Measurements from ENCODE around the gene SORBS2.

The SORBS2 gene

GRCh38 chr4:185797596-185798338 lies 14.2 kb downstream of the SORBS2 start:
- no peaks in the 10 kb centered on the region for H3K27me3 Mint-ChIP-seq
- H3K9me3 Mint-ChIP-seq: no peaks in the 10 kb centered on the region
- H3K4me3 Mint-ChIP-seq: no peak overlapping the region
- H3K36me3 Mint-ChIP-seq (ENCODE audit: low read depth): no peaks in the 10 kb centered on the region
- no peak overlapping the region for H3K27ac Mint-ChIP-seq
- H3K4me1 Mint-ChIP-seq (ENCODE audit: low read depth): no peaks in the 10 kb centered on the region

DNA sequence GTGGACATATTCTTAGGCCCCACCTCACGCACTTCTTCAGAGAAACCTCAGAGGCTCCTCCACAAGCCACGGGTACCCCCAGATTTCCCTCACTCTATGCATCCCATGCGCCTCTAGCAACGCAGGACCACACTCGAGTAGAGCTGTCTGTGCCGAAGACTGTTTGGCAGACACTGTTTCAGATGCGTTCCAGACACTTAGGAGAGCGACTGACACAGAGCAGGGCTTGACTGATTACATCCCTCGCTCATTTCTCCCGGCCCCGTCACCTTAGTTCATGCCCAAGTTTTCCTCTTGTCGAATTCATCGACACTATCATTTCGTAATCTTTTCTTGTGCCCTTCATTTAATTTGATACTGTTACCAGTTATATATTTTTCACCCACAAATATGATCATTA lies 15.0 kb downstream of the SORBS2 start:
- H3K27ac Mint-ChIP-seq: no peak overlapping the region
- no peaks in the 10 kb centered on the region for H3K27me3 Mint-ChIP-seq
- no peak overlapping the region for H3K4me3 Mint-ChIP-seq
- H3K9me3 Mint-ChIP-seq: no peaks in the 10 kb centered on the region
- no peaks in the 10 kb centered on the region for H3K36me3 Mint-ChIP-seq (ENCODE audit: low read depth)
- no peaks in the 10 kb centered on the region for H3K4me1 Mint-ChIP-seq (ENCODE audit: low read depth)

DNA sequence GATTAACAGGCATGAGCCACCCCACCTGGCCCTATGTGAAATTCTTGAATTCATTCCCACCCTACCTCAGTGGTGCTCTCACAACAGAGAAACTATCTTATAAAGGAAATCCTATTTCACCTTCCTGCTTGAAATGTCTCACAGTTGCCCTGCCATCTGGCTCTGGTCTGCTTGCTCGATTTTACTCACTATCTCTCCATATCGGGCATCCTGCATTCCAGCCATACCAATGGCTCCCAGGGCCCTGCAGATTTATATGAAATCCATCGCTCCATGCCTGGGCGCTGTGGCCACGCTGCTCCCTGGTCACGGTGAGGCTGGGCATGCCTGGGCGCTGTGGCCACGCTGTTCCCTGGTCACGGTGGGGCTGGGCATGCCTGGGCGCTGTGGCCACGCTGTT lies 15.8 kb downstream of the SORBS2 start:
- Mint-ChIP-seq H3K27me3 (no peaks in the 10 kb centered on the region), H3K4me3 (no peak overlapping the region), H3K36me3 (ENCODE audit: low read depth) (no peaks in the 10 kb centered on the region), H3K9me3 (no peaks in the 10 kb centered on the region), H3K27ac (no peak overlapping the region), H3K4me1 (ENCODE audit: low read depth) (no peaks in the 10 kb centered on the region)

DNA sequence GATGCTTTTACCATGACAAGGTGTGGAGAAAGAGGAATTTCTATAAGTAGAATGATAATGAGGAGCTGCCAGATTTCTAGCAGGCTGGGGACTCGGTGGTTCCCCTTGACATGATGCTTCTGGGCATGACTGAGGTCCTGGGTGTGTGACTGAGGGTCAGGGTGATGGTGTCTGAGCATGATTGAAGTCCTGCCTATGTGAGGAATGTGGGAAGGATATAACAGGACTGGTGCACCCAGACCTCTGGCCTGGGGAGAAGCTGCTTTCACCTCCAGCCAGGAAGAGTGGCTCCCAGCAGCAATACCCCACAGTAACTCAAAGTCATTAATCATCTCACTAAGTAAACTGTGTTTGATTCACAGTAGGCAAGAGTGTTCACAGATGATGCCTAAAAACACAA lies 17.4 kb downstream of the SORBS2 start:
- no peaks in the 10 kb centered on the region for H3K36me3 Mint-ChIP-seq (ENCODE audit: low read depth)
- no peak overlapping the region for H3K4me3 Mint-ChIP-seq
- H3K4me1 Mint-ChIP-seq (ENCODE audit: low read depth): no peaks in the 10 kb centered on the region
- H3K9me3 Mint-ChIP-seq: no peaks in the 10 kb centered on the region
- H3K27me3 Mint-ChIP-seq: peaks cover 2% of the 10 kb centered on the region
- no peak overlapping the region for H3K27ac Mint-ChIP-seq

- no peak overlapping the region for H3K4me3 Mint-ChIP-seq
- peaks cover 2% of the 10 kb centered on the region for H3K27me3 Mint-ChIP-seq
- H3K4me1 Mint-ChIP-seq (ENCODE audit: low read depth): no peaks in the 10 kb centered on the region
- H3K36me3 Mint-ChIP-seq (ENCODE audit: low read depth): no peaks in the 10 kb centered on the region
- H3K9me3 Mint-ChIP-seq: no peaks in the 10 kb centered on the region
- H3K27ac Mint-ChIP-seq: no peak overlapping the region
Observed at GRCh38 chr4:185793716-185794115, 18.3 kb downstream of the SORBS2 start.

DNA sequence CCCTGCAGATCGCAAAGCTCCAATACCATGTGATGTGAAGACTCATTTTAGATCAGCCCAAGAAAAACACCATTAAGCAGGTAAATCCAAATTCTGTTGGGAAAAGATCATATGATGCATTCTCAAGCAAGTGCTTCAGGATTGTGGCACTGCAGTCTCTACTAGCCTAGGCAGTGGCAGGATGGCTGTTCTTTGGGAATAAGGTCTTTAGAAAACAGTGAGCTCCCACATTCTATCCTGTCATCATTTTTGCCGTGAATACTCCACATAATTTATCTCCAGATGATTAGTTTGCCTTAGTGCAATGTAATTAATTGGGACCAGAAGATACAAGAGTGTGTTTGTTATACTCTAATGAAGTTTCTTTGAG lies 18.9 kb downstream of the SORBS2 start:
- no peak overlapping the region for H3K4me3 Mint-ChIP-seq
- H3K27ac Mint-ChIP-seq: no peak overlapping the region
- H3K36me3 Mint-ChIP-seq (ENCODE audit: low read depth): no peaks in the 10 kb centered on the region
- no peaks in the 10 kb centered on the region for H3K4me1 Mint-ChIP-seq (ENCODE audit: low read depth)
- peaks cover 2% of the 10 kb centered on the region for H3K27me3 Mint-ChIP-seq
- H3K9me3 Mint-ChIP-seq: no peaks in the 10 kb centered on the region

DNA sequence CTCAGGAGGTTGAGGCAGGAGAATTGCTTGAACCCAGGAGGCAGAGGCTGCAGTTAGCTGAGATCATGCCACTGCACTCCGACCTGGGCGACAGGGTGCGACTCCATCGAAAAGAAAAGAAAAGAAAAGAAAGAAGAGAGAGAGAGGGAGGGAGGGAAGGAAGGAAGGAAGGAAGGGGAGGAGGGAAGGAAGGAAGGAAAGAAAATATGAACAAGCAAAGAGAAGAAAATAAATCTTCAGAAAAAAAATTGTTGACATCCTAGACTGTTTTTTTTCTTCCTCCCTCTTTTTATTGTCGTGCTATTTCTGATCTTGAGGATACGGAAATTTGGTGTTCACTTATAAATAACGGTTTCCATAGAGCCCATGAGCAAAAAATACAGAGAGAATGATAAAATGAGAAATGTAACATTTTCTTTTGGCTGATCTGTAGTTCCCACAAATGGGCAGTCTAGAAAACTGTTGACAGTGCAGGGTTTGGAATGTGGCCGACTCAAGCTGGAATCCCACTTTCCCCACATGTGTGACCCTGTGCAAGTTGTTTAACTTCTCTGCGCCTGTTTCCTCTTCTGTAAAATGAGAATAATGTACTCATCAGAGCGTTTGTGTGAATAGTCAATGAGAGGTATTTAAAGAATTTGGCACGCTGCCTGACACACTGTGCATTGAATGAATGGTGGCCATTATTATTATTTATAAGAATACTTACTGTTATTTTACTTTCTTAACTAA lies 19.4 kb downstream of the SORBS2 start:
- Mint-ChIP-seq H3K9me3 (no peaks in the 10 kb centered on the region), H3K27me3 (peaks cover 2% of the 10 kb centered on the region), H3K4me1 (ENCODE audit: low read depth) (no peaks in the 10 kb centered on the region), H3K36me3 (ENCODE audit: low read depth) (no peaks in the 10 kb centered on the region), H3K27ac (no peak overlapping the region), H3K4me3 (no peak overlapping the region)

DNA sequence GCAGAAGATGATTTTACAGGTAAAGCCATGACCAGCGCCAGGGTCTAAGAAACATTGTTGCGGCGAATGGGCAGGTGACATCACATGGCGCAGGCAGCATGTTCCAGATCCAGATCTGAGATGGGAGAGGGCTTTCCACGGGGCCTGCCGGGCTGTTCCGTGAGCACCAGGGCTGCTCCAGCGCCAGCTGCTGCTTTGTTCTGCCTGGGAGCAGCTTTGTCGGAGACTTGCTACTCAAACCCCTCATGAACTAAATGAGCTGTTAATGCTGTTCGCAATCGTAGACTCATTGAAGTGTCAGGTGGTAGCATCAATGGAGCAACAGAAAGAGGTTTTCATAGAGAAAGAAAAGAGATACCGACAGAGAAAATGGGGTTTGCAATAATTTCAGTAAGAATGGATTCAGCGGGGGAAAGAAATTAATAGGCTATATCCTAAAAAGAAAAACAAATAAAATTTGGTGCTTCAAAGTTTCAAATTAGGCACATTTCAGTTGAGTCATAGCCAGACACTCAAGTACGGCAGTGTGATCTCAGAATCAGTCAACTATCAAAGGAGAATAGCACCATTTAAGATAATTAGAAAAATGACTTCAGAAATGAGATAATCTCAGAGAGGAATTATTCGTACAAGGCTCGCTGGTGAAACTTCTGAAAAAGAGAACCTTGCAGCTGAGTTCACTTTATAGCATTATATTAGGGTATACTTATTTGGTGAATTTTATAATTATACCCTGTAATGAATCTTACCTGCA lies 23.9 kb downstream of the SORBS2 start:
- H3K9me3 Mint-ChIP-seq: no peaks in the 10 kb centered on the region
- H3K27ac Mint-ChIP-seq: no peak overlapping the region
- H3K4me3 Mint-ChIP-seq: no peak overlapping the region
- H3K36me3 Mint-ChIP-seq (ENCODE audit: low read depth): no peaks in the 10 kb centered on the region
- H3K4me1 Mint-ChIP-seq (ENCODE audit: low read depth): no peaks in the 10 kb centered on the region
- H3K27me3 Mint-ChIP-seq: peaks cover 2% of the 10 kb centered on the region

DNA sequence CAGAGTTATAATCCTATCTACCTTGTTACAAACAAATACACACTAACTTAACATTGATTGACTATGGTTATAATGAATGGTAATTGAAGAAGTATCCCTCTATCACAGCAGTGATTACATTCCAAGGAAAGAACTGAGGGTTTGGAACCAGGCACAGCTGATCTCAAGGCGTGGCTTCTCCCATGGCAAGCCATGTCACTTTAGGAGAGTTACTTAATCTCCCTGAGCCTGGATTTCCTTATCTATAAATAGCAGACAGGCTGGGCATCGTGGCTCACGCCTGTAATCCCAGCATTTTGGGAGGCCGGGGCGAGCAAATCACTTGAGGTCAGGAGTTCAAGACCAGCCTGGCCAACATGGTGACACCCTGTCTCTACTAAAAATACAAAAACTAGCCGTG lies 25.6 kb downstream of the SORBS2 start:
- Mint-ChIP-seq H3K36me3 (ENCODE audit: low read depth) (no peaks in the 10 kb centered on the region), H3K4me1 (ENCODE audit: low read depth) (no peaks in the 10 kb centered on the region), H3K9me3 (no peaks in the 10 kb centered on the region)

GRCh38 chr4:185783574-185783973 lies 28.4 kb downstream of the SORBS2 start:
- Mint-ChIP-seq H3K27me3 (no peaks in the 10 kb centered on the region), H3K4me3 (no peak overlapping the region), H3K27ac (no peak overlapping the region), H3K4me1 (ENCODE audit: low read depth) (no peaks in the 10 kb centered on the region), H3K9me3 (no peaks in the 10 kb centered on the region), H3K36me3 (ENCODE audit: low read depth) (no peaks in the 10 kb centered on the region)

More for the DNA sequence above, 25.6 kb downstream of the SORBS2 start:
- H3K27ac Mint-ChIP-seq: no peak overlapping the region
- H3K27me3 Mint-ChIP-seq: peaks cover 2% of the 10 kb centered on the region
- H3K4me3 Mint-ChIP-seq: no peak overlapping the region

- Mint-ChIP-seq H3K9me3 (no peaks in the 10 kb centered on the region), H3K27ac (no peak overlapping the region), H3K36me3 (ENCODE audit: low read depth) (no peaks in the 10 kb centered on the region), H3K4me3 (no peak overlapping the region), H3K27me3 (no peaks in the 10 kb centered on the region), H3K4me1 (ENCODE audit: low read depth) (no peaks in the 10 kb centered on the region)
Observed at GRCh38 chr4:185782523-185782922, 29.5 kb downstream of the SORBS2 start.

DNA sequence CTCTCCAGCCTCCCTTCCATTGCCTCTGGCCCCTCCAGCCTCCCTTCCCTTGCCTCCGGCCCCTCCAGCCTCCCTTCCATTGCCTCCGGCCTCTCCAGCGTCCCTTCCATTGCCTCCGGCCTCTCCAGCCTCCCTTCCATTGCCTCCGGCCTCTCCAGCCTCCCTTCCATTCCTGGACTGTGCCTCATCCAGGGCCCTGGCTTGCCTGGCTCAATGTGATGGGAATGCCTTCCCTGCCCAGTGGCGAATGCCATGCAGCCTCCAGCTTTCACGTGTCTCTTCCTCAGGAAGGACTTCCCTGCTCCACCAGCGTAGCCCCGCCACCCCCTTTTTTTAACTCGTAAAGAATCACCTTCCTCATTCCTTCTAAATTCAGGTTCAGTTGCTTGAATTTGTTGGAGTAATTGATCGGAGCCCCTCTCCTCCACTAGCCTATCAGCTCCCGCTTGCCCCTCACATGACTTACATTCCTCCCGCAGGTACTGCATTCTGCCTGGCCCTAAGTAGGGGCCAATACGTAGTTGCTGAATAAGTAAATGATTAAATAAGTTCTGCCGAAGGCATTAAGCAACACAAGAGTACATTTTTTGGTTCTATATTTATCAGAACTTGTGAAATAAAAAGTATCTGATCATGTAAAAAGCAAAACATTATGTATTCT lies 30.3 kb downstream of the SORBS2 start:
- Mint-ChIP-seq H3K4me3 (no peak overlapping the region), H3K4me1 (ENCODE audit: low read depth) (no peaks in the 10 kb centered on the region), H3K36me3 (ENCODE audit: low read depth) (no peaks in the 10 kb centered on the region), H3K27me3 (no peaks in the 10 kb centered on the region), H3K9me3 (no peaks in the 10 kb centered on the region), H3K27ac (no peak overlapping the region)

DNA sequence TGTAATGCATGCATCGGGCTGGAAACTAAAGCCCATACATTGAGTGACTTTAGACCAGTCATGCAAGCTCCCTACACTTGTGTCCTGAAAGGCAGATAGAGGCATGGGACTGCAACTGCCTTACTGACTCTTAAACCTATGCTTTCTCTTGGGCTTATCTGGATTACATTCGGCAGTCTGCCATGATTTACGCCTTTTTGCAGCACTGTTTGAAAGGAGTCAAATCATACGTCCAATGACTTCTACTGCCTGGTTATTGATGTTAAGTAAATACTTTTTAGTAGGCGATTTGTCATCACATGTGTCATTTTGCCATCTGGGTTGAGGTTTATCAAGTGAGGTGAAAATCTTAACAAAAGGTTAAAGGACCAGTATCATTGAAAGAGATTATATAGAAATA lies 31.5 kb downstream of the SORBS2 start:
- Mint-ChIP-seq H3K9me3 (no peaks in the 10 kb centered on the region), H3K27ac (no peak overlapping the region), H3K4me3 (no peak overlapping the region), H3K4me1 (ENCODE audit: low read depth) (no peaks in the 10 kb centered on the region), H3K27me3 (no peaks in the 10 kb centered on the region), H3K36me3 (ENCODE audit: low read depth) (no peaks in the 10 kb centered on the region)

GRCh38 chr4:185779517-185779916 lies 32.5 kb downstream of the SORBS2 start:
- no peak overlapping the region for H3K4me3 Mint-ChIP-seq
- peaks cover 2% of the 10 kb centered on the region for H3K27me3 Mint-ChIP-seq
- no peaks in the 10 kb centered on the region for H3K9me3 Mint-ChIP-seq
- no peaks in the 10 kb centered on the region for H3K4me1 Mint-ChIP-seq (ENCODE audit: low read depth)
- no peaks in the 10 kb centered on the region for H3K36me3 Mint-ChIP-seq (ENCODE audit: low read depth)
- H3K27ac Mint-ChIP-seq: no peak overlapping the region

GRCh38 chr4:185778307-185778706 lies 33.7 kb downstream of the SORBS2 start:
- Mint-ChIP-seq H3K36me3 (ENCODE audit: low read depth) (no peaks in the 10 kb centered on the region), H3K4me3 (no peak overlapping the region), H3K4me1 (ENCODE audit: low read depth) (no peaks in the 10 kb centered on the region), H3K27ac (no peak overlapping the region), H3K9me3 (no peaks in the 10 kb centered on the region), H3K27me3 (peaks cover 10% of the 10 kb centered on the region)
